Esophagus squamous epithelium (tissue), 4 donors: ENCODE data around the gene PPHLN1.

ENCODE experiments used
- POLR2A ChIP-seq, 4 donors: fragments of 450-650 bp; IDR thresholded peaks; one replicate each; pipeline ENCODE4 v1.6.1; 2017; ENCODE audit warnings: antibody characterized with exemption in 4 of 4, mild to moderate bottlenecking in 4 of 4, moderate library complexity in 3 of 4
- TF ChIP-seq, protein P1 (sequence below), 6 experiments: fragments of 450-650 bp in 4 of 6; fragments of 200-600 bp in 2 of 6; sonication (generic) in 2 of 6; IDR thresholded peaks; one replicate each; pipeline ENCODE4 v1.5.1; 2016 to 2019; ENCODE audit warnings: antibody characterized with exemption in 6 of 6, mild to moderate bottlenecking in 4 of 6, moderate library complexity in 4 of 6

DNA sequence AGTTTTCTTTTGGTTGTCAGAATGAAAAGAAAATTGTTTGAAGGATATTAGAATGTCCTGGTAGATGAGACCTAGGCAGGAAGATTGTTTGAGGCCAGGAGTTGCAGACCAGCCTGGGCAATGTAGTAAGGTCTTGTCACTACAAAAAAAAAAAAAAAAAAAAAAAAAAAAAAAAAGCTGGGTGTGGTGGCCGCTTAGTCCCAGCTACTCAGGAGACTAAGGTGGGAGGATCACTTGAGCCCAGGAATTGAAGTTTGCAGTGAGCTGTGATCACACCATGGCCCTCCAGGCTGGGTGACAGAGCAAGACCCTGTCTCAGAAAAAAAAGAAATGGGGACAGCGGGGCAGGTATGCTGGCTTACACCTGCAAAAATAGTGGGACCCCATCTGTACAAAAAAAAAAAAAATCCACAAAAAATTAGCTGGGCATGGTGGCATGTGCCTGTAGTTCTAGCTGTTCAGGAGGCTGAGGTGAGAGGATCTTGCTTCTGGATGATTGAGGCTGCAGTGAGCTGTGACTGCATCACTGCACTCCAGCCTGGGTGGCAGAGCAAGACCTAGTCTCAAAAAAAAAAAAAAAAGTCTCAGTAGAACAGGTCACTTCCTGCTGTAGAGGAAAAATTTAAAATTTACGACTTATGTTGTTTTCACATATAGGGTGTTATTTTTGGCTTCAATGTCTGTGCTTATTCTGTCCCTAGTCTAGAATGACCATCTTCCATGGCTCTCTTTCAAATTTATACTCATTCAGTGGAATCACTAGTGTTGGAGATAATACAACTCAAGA lies 70.7 kb downstream of the PPHLN1 start:
- TF ChIP-seq, protein P1, sequence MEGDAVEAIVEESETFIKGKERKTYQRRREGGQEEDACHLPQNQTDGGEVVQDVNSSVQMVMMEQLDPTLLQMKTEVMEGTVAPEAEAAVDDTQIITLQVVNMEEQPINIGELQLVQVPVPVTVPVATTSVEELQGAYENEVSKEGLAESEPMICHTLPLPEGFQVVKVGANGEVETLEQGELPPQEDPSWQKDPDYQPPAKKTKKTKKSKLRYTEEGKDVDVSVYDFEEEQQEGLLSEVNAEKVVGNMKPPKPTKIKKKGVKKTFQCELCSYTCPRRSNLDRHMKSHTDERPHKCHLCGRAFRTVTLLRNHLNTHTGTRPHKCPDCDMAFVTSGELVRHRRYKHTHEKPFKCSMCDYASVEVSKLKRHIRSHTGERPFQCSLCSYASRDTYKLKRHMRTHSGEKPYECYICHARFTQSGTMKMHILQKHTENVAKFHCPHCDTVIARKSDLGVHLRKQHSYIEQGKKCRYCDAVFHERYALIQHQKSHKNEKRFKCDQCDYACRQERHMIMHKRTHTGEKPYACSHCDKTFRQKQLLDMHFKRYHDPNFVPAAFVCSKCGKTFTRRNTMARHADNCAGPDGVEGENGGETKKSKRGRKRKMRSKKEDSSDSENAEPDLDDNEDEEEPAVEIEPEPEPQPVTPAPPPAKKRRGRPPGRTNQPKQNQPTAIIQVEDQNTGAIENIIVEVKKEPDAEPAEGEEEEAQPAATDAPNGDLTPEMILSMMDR (IDR thresholded peaks at IDR 0.05), result no peak
- TF ChIP-seq POLR2A (IDR thresholded peaks at IDR 0.05), result no peak
